HUES48 (cell line): ENCODE results near the gene ASTN2.

Experiments used
- H3K27ac ChIP-seq: one replicate; pipeline ENCODE4 v1.7.0; 2013; ENCODE audit warnings: low read depth, low read length, inconsistent platforms
- H3K27me3 ChIP-seq: 2 replicates; pipeline ENCODE4 v1.6.1; 2013; ENCODE audit warnings: mild to moderate bottlenecking, low read length; ENCODE audit not compliant: control insufficient read depth, insufficient read depth
- H3K36me3 ChIP-seq: 2 replicates; pipeline ENCODE4 v1.6.1; 2013; ENCODE audit warnings: low read length; ENCODE audit not compliant: control insufficient read depth, insufficient read depth
- H3K4me1 ChIP-seq: 2 replicates; pipeline ENCODE4 v1.6.1; 2013; ENCODE audit warnings: mild to moderate bottlenecking, low read length; ENCODE audit not compliant: control insufficient read depth, insufficient read depth
- H3K4me3 ChIP-seq: 2 replicates; pipeline ENCODE4 v1.5.1; 2013; ENCODE audit warnings: mild to moderate bottlenecking, low read depth, low read length
- H3K9ac ChIP-seq: 2 replicates; pipeline ENCODE4 v1.6.1; 2013; ENCODE audit warnings: mild to moderate bottlenecking, low read depth, low read length, moderate library complexity
- H3K9me3 ChIP-seq: 2 replicates; pipeline ENCODE4 v1.6.1; 2013; ENCODE audit warnings: low read length; ENCODE audit not compliant: control insufficient read depth, insufficient read depth

ASTN2 gene

GRCh38 chr9:117092582-117092981 lies 322.3 kb downstream of the ASTN2 start:
- Histone ChIP-seq H3K9ac (no peak overlapping the region), H3K4me3 (no peak overlapping the region), H3K4me1 (peaks cover 29% of the 10 kb centered on the region), H3K9me3 (no peaks in the 10 kb centered on the region), H3K27ac (no peak overlapping the region), H3K36me3 (no peaks in the 10 kb centered on the region), H3K27me3 (no peaks in the 10 kb centered on the region)

- Histone ChIP-seq H3K9ac (no peak overlapping the region), H3K4me3 (no peak overlapping the region), H3K4me1 (peaks cover 29% of the 10 kb centered on the region), H3K27me3 (no peaks in the 10 kb centered on the region), H3K36me3 (no peaks in the 10 kb centered on the region), H3K9me3 (no peaks in the 10 kb centered on the region), H3K27ac (peak overlapping the region; percentile 16)
Measured at GRCh38 chr9:117091529-117091928, 323.3 kb downstream of the ASTN2 start.

GRCh38 chr9:117088786-117089185 lies 326.1 kb downstream of the ASTN2 start:
- Histone ChIP-seq H3K9me3 (no peaks in the 10 kb centered on the region), H3K36me3 (no peaks in the 10 kb centered on the region), H3K4me3 (no peak overlapping the region), H3K9ac (no peak overlapping the region), H3K27ac (no peak overlapping the region), H3K27me3 (no peaks in the 10 kb centered on the region), H3K4me1 (peaks cover 33% of the 10 kb centered on the region)

GRCh38 chr9:117088140-117088539 lies 326.7 kb downstream of the ASTN2 start:
- Histone ChIP-seq H3K4me3 (no peak overlapping the region), H3K36me3 (no peaks in the 10 kb centered on the region), H3K9ac (no peak overlapping the region), H3K27me3 (no peaks in the 10 kb centered on the region), H3K9me3 (no peaks in the 10 kb centered on the region), H3K4me1 (peaks cover 33% of the 10 kb centered on the region), H3K27ac (no peak overlapping the region)

- Histone ChIP-seq H3K4me3 (no peak overlapping the region), H3K4me1 (peaks cover 35% of the 10 kb centered on the region), H3K9me3 (no peaks in the 10 kb centered on the region), H3K36me3 (no peaks in the 10 kb centered on the region), H3K27ac (no peak overlapping the region), H3K9ac (no peak overlapping the region), H3K27me3 (no peaks in the 10 kb centered on the region)
Measured at GRCh38 chr9:117084221-117084620, 330.6 kb downstream of the ASTN2 start.

GRCh38 chr9:117083559-117083958 lies 331.3 kb downstream of the ASTN2 start:
- H3K4me3 ChIP-seq: no peak overlapping the region
- no peak overlapping the region for H3K9ac ChIP-seq
- H3K4me1 ChIP-seq: peaks cover 35% of the 10 kb centered on the region
- no peaks in the 10 kb centered on the region for H3K27me3 ChIP-seq
- H3K27ac ChIP-seq: no peak overlapping the region
- H3K9me3 ChIP-seq: no peaks in the 10 kb centered on the region
- no peaks in the 10 kb centered on the region for H3K36me3 ChIP-seq

GRCh38 chr9:117081641-117082317 lies 333.1 kb downstream of the ASTN2 start:
- Histone ChIP-seq H3K27ac (peak overlapping the region; percentile 27), H3K9me3 (no peaks in the 10 kb centered on the region), H3K27me3 (no peaks in the 10 kb centered on the region), H3K36me3 (no peaks in the 10 kb centered on the region), H3K9ac (no peak overlapping the region), H3K4me3 (no peak overlapping the region), H3K4me1 (peaks cover 35% of the 10 kb centered on the region)

GRCh38 chr9:117080765-117081390 lies 334.0 kb downstream of the ASTN2 start:
- peaks cover 36% of the 10 kb centered on the region for H3K4me1 ChIP-seq
- no peaks in the 10 kb centered on the region for H3K36me3 ChIP-seq
- peak overlapping the region; percentile 27 for H3K27ac ChIP-seq
- H3K27me3 ChIP-seq: no peaks in the 10 kb centered on the region
- H3K9ac ChIP-seq: no peak overlapping the region
- H3K9me3 ChIP-seq: no peaks in the 10 kb centered on the region
- H3K4me3 ChIP-seq: no peak overlapping the region

- Histone ChIP-seq H3K4me1 (peaks cover 34% of the 10 kb centered on the region), H3K9ac (no peak overlapping the region), H3K9me3 (no peaks in the 10 kb centered on the region), H3K27ac (no peak overlapping the region), H3K27me3 (no peaks in the 10 kb centered on the region), H3K4me3 (no peak overlapping the region), H3K36me3 (no peaks in the 10 kb centered on the region)
Measured at GRCh38 chr9:117076571-117077290, 338.1 kb downstream of the ASTN2 start.

- Histone ChIP-seq H3K9me3 (no peaks in the 10 kb centered on the region), H3K9ac (no peak overlapping the region), H3K4me3 (no peak overlapping the region), H3K36me3 (no peaks in the 10 kb centered on the region), H3K4me1 (peaks cover 24% of the 10 kb centered on the region), H3K27me3 (no peaks in the 10 kb centered on the region), H3K27ac (no peak overlapping the region)
Measured at GRCh38 chr9:117075636-117076035, 339.2 kb downstream of the ASTN2 start.
